H7 (cell line): ENCODE results near the gene FIGN. TPM values are rescaled to one million over a fixed set of nuclear protein-coding genes. Genes with fewer than 3 reads are reported as not detected.
A peak's percentile ranks its signal among the peaks of the same experiment; 100 is the strongest.

Experiments used
- DNase-seq: peaks from one replicate; pipeline ENCODE4 v3.0.0; 2012
- H3K27me3 ChIP-seq: 2 replicates; pipeline ENCODE4 v1.6.0; 2011; ENCODE audit warnings: mild to moderate bottlenecking, low read length; ENCODE audit not compliant: control insufficient read depth, insufficient read depth
- H3K36me3 ChIP-seq: replicated peaks from 2 replicates; pipeline ENCODE4 v1.5.1; 2011; ENCODE audit warnings: low read length; ENCODE audit not compliant: control insufficient read depth, insufficient read depth
- H3K4me3 ChIP-seq: 2 replicates; pipeline ENCODE4 v1.5.1; 2011; ENCODE audit warnings: low read depth, mild to moderate bottlenecking, control low read depth, low read length, moderate library complexity; ENCODE audit not compliant: insufficient read depth
- total RNA-seq: library from RNA; depleted of rRNA; stranded (reverse); fragments of >200 nt; shearing (Covaris generic); gene quantifications from 2 replicates; pipeline ENCODE4 v1.2.3, GENCODE V29; 2014; rRNA removed

The FIGN gene
- 6.5 and 8.7 TPM in 2 replicates for total RNA-seq

DNA sequence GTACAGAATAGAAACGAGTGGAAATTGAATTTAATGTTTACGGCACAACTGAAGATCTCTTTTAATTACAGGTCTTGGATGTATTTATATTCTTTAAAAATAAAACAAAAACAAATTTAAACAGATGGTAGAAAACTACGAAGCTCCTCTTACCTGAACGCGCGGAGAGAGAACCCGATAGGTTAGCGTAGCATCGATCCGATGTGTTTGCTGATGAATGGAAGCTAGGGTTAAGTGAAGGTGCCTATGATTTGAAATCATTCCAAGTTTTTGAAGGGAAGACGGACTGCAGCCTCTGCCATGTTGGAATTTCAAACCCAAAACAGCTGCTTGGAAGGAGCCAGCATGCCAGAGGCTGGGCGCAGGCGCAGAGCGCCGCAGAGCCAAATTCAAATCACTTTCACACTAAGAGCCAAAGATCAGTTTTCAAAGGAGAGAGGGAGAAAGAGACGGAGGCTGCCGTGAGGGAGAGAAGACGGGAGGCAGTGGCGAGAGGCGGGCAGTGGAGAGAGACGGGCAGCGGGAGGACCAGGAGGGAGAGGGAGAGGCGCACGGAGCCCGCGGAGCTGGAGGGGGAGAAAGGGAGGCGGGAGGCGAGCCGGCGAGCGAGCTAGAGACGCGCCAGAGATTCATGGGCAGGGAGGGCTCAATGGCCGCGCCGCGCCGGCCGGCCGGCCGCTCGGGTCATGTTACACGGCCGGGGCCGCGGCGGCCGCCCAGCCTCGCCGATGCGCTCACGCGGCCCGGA, at the start of gene FIGN:
Gene FIGN (minus strand): TSS at position 324 of the 748 bp plus-strand sequence. CDS start 1,081 bp downstream, outside the sequence.
- no peaks in the 10 kb centered on the region for H3K36me3 ChIP-seq
- peak within 1 kb of the TSS; percentile 88 for H3K4me3 ChIP-seq
- H3K27me3 ChIP-seq = no peaks in the 10 kb centered on the region
- DNase-seq = peak; percentile 81

DNA sequence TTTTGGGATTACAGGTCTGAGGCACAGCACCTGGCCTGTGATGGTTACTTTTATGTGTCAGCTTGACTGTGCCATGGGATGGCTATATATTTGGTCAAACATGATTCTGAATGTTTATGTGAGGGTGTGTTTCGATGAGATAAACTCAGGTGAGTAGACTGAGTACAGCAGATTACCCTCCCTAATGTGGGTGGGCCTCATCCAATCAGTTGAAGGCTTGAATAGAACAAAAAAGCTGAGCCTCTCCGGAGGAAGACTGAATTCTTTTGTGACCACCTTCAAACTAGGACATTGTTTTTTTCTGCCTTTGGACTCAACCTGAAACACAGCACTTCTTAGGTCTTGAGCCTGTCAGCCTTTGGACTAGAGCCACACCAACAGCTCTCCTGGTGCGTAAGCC, 49.4 kb upstream of the FIGN start:
- H3K4me3 ChIP-seq = no peak overlapping the region
- H3K36me3 ChIP-seq = no peaks in the 10 kb centered on the region
- H3K27me3 ChIP-seq = no peaks in the 10 kb centered on the region
- DNase-seq = no peak

DNA sequence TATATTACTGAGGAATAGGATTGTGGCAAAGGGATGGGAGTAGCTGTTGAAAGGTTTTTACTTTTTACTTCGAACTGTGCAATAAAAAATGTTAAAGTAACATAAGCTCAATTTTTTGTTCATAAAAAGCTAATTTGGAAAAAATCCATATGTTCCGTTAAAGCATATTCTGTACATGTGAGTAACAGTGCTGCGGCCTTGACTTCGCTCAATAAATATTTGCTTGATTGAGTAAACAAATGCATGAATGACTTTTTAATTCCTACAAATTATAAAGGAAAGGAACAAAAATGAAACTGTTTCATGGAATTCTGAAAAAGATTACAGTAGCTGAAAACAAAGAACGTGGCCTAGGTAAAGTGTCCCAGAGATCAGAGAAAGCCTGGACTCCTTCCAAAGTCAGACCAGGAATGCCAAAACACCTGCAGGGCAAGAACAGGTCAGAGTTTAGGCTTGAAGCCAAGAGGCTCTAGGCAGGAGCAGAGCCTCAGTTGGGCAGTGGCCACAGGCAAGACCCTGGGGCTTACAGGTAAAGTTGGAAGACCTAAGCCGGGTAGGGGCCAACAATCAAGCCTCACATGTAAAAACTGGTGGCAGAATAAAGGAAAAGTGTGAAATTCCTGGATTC, 44.3 kb upstream of the FIGN start:
- DNase-seq = no peak

DNA sequence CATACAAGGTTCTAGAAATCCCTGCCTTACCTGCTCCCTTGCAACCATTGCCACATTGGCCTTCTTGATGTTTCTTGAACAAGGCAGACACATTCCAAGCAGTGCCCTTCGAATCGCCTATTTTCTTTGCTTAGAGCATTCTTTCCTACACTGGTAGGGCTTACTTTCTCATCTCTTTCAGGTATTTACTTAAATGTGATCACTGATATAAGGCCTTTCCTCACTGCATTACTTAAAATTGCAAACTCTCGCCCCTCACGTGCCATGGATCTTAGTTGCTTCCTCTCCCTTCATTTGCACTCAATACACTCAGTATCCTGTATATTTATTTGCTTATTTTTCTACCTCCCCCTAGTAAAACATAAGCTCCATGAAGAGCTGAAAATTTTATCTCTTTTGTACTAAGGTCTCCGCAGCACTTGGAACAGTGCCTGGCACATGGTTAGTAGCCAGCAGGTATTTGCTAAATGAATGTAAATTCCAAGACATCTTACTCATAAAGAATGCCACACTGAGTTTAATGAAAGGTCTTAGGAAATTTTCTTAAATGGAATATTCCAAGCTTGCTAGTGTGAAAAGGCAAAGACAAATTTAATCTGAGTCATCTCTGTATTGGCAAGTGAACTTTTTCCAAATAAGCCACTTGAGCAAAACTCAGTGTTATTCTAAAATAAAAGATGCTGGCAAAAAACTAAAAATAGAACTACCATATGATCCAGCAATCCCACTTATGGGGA, 42.4 kb upstream of the FIGN start:
- DNase-seq = no peak
- Histone ChIP-seq H3K36me3 (no peaks in the 10 kb centered on the region), H3K27me3 (no peaks in the 10 kb centered on the region), H3K4me3 (no peak overlapping the region)

More for the DNA sequence above, 44.3 kb upstream of the FIGN start:
- Histone ChIP-seq H3K4me3 (no peak overlapping the region), H3K36me3 (no peaks in the 10 kb centered on the region), H3K27me3 (no peaks in the 10 kb centered on the region)

DNA sequence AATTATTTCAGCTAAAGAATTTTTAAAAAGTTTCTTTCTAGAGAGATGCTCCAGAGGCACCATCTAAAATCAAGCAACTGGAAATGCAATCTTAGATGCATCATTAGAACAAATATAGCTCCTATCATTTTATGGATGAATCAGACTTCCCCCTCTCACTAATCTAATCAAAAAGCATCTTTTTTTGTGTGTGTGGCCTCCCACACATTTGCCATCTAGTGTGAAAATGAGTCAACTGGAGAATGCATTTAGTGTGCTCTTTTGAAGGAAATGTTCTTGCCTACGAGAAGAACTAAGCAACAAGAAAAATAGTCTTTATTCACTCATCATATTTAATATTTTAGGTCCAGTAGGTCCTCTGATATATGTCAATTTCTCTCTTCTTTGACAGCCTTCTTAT, 39.5 kb upstream of the FIGN start:
- DNase-seq = no peak
- Histone ChIP-seq H3K4me3 (no peak overlapping the region), H3K36me3 (no peaks in the 10 kb centered on the region), H3K27me3 (no peaks in the 10 kb centered on the region)

- DNase-seq = no peak
- Histone ChIP-seq H3K36me3 (no peaks in the 10 kb centered on the region), H3K4me3 (no peak overlapping the region), H3K27me3 (no peaks in the 10 kb centered on the region)
Observed at GRCh38 chr2:163774862-163775261, 39.1 kb upstream of the FIGN start.

- no peak overlapping the region for H3K4me3 ChIP-seq
- H3K36me3 ChIP-seq = no peaks in the 10 kb centered on the region
- no peaks in the 10 kb centered on the region for H3K27me3 ChIP-seq
- DNase-seq = no peak
Observed at GRCh38 chr2:163773276-163773675, 37.5 kb upstream of the FIGN start.

- no peak for DNase-seq
Observed at GRCh38 chr2:163771596-163771995, 35.8 kb upstream of the FIGN start.

DNA sequence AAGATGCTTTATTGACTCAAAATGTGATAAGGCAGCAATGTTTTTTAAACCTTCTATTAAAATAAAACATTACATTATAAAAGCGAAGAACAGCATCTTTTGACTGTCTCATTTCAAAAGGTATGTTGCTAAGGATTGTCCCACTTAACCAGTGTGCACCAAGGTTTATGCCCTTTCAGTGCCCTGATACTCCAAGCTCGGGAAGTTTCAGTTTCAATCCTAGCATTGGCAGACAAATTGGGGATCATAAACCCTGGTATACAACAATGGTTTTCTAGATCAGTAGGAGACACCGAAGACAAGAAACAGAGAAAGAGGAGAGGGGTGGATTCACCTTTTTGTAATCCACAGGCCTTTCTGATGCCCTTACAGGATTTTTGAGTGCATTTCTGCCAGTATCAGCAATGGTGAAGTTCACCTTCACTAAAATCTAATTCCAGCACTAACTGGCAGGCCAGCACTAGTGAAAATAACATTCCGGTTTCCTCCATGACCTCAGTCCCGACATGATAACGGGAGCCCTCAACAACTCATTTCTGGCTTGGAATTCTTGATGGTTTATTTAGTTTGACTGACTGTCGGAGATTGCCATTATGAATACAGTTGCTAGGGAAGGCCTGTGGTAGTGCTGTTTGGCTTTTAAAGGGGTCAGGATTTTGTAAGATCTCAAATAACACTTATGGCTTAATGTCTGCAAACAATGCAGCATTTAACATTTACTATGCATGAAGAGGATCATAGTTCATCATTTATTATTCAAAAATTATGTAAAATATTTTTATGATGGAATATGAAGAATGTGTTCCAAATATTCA, 33.3 kb upstream of the FIGN start:
- Histone ChIP-seq H3K27me3 (no peaks in the 10 kb centered on the region), H3K36me3 (no peaks in the 10 kb centered on the region), H3K4me3 (no peak overlapping the region)
- DNase-seq = no peak

More at GRCh38 chr2:163771596-163771995, 35.8 kb upstream of the FIGN start:
- Histone ChIP-seq H3K36me3 (no peaks in the 10 kb centered on the region), H3K27me3 (no peaks in the 10 kb centered on the region), H3K4me3 (no peak overlapping the region)

DNA sequence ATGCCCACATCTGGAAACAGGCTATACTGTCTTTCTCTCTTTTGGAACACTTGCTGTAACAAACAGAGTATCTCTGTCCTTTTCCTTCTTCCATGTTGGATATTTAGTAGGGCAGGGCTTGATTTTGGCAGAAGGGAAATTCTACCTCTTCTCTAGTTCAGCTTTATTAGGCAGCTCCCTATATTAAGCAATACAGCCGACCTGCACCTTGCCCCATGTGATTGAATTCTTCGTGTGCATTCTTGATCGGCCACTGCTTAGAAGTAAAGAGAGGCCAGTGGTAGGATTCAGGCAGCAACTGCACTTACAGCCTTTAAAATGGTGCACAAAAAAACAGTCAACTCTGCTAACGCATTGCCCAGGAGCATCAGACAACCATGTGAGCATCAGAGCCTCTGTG, 31.3 kb upstream of the FIGN start:
- Histone ChIP-seq H3K27me3 (no peaks in the 10 kb centered on the region), H3K36me3 (no peaks in the 10 kb centered on the region), H3K4me3 (no peak overlapping the region)
- DNase-seq = no peak

- H3K36me3 ChIP-seq = no peaks in the 10 kb centered on the region
- H3K27me3 ChIP-seq = no peaks in the 10 kb centered on the region
- DNase-seq = no peak
- no peak overlapping the region for H3K4me3 ChIP-seq
Observed at GRCh38 chr2:163764566-163764965, 28.8 kb upstream of the FIGN start.

DNA sequence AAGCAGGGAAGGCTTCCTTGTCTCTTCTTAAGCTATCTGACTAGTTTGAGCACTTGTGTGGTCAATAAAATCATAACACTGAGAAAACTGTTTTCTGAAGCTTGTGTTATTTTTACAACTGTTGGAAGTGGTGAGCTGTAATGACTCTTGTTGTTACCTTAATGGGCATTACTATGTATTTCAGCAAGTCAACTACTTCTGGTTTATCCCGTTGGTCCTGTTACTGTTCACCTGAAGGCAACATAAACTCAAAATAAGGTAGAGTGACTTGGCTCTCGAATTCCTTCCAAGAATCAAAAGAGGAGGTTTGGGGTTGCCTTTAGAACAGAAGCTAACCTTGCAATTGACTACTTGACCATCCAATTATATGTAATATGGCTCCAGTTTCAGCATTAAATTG, 23.2 kb upstream of the FIGN start:
- no peak for DNase-seq
- Histone ChIP-seq H3K4me3 (no peak overlapping the region), H3K27me3 (no peaks in the 10 kb centered on the region), H3K36me3 (no peaks in the 10 kb centered on the region)

- DNase-seq = no peak
- H3K36me3 ChIP-seq = no peaks in the 10 kb centered on the region
- no peaks in the 10 kb centered on the region for H3K27me3 ChIP-seq
- no peak overlapping the region for H3K4me3 ChIP-seq
Observed at GRCh38 chr2:163757814-163758213, 22.0 kb upstream of the FIGN start.

DNA sequence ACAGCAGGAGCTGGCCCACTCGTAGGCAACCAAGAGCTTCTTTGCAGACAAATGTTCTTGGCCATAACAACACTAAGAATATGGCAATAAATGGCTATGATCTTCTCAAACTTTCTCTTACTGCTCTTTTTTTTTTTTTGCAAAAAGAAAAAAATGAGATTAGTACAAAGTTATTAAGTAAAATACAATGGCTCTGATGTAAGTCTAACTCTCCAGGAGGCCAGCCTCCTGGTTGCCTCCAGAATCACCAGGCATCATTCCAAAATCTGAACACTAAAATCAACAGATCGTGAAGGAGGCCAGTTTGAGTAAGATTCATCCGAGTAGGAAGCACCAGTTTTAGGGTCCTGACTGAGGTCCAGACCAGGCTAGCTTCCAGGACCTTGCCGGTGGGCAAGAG, 20.8 kb upstream of the FIGN start:
- no peak overlapping the region for H3K4me3 ChIP-seq
- DNase-seq = no peak
- no peaks in the 10 kb centered on the region for H3K36me3 ChIP-seq
- H3K27me3 ChIP-seq = no peaks in the 10 kb centered on the region
